Spinal cord (tissue), 10 donors: ENCODE results near the gene UQCC2. TPM values are rescaled to one million over a fixed set of nuclear protein-coding genes. Genes with fewer than 3 reads are reported as not detected.
A peak's percentile ranks its signal among the peaks of the same experiment; 100 is the strongest.

Experiments
- DNase-seq, 6 donors: peaks; one replicate each; pipeline versions ENCODE4 v3.0.0 to v3.0.0-alpha.2; 2013 to 2015; ENCODE audit warnings: low spot score in 6 of 6, low read depth in 4 of 6
- H3K27ac ChIP-seq: one replicate; pipeline ENCODE4 v1.5.1; 2013; ENCODE audit warnings: low read depth, low read length, control low read depth
- H3K27me3 ChIP-seq: one replicate; pipeline ENCODE4 v1.6.1; 2013; ENCODE audit warnings: low read length; ENCODE audit not compliant: control insufficient read depth, insufficient read depth
- H3K36me3 ChIP-seq: one replicate; pipeline ENCODE4 v1.6.1; 2013; ENCODE audit warnings: low read length; ENCODE audit not compliant: control insufficient read depth, insufficient read depth
- H3K4me1 ChIP-seq: one replicate; pipeline ENCODE4 v1.6.1; 2013; ENCODE audit warnings: low read length; ENCODE audit not compliant: control insufficient read depth, insufficient read depth
- H3K4me3 ChIP-seq: one replicate; pipeline ENCODE4 v1.5.1; 2013; ENCODE audit warnings: low read depth, low read length, control low read depth
- H3K9me3 ChIP-seq: one replicate; pipeline ENCODE4 v1.6.1; 2013; ENCODE audit warnings: low read length; ENCODE audit not compliant: control insufficient read depth, insufficient read depth
- WGBS: methylation state at CpG from one replicate; pipeline ENCODE4 v1.1.5; 2013; ENCODE audit warnings: missing lambda C conversion rate; ENCODE audit not compliant: insufficient coverage; 5-methylcytosine and 5-hydroxymethylcytosine counted together
- polyA plus RNA-seq, 2 donors: library from polyadenylated mRNA; unstranded; fragments of 120-200 nt; gene quantifications; one replicate each; pipeline ENCODE4 v1.2.1, GENCODE V29; 2013; ENCODE audit not compliant: insufficient read length in 2 of 2
- total RNA-seq, 2 donors: library from RNA; depleted of rRNA in 1 of 2; stranded (reverse); fragments of 120-200 nt in 1 of 2; fragments of >200 nt in 1 of 2; gene quantifications; one replicate each; pipeline versions ENCODE4 v1.2.3 to v1.2.4, GENCODE V29; 2013 to 2014
- donor health status: healthy.

The UQCC2 gene
- total and polyA plus RNA-seq, 4 donors, result 28.5 to 110 (median 96.4) TPM

GRCh38 chr6:33712914-33713313 lies 1.4 kb upstream of the UQCC2 start:
- Histone ChIP-seq H3K4me1 (peaks cover 27% of the 10 kb centered on the region), H3K9me3 (no peaks in the 10 kb centered on the region), H3K27ac (no peak overlapping the region), H3K36me3 (peaks cover 6% of the 10 kb centered on the region), H3K4me3 (no peak overlapping the region), H3K27me3 (no peaks in the 10 kb centered on the region)
- no peak for DNase-seq
- WGBS, result no CpG with 5 or more reads among the region's 3 CpGs

GRCh38 chr6:33710296-33711121 lies 991 bp downstream of the UQCC2 start:
- H3K9me3 ChIP-seq, result no peaks in the 10 kb centered on the region
- peak overlapping the region; percentile 98 for H3K4me3 ChIP-seq
- H3K4me1 ChIP-seq, result peaks cover 23% of the 10 kb centered on the region
- H3K27me3 ChIP-seq, result no peaks in the 10 kb centered on the region
- H3K27ac ChIP-seq, result no peak overlapping the region
- H3K36me3 ChIP-seq, result peaks cover 10% of the 10 kb centered on the region
- DNase-seq, result no peak
- 95% methylated on average over 12 of the region's 15 CpGs for WGBS

DNA sequence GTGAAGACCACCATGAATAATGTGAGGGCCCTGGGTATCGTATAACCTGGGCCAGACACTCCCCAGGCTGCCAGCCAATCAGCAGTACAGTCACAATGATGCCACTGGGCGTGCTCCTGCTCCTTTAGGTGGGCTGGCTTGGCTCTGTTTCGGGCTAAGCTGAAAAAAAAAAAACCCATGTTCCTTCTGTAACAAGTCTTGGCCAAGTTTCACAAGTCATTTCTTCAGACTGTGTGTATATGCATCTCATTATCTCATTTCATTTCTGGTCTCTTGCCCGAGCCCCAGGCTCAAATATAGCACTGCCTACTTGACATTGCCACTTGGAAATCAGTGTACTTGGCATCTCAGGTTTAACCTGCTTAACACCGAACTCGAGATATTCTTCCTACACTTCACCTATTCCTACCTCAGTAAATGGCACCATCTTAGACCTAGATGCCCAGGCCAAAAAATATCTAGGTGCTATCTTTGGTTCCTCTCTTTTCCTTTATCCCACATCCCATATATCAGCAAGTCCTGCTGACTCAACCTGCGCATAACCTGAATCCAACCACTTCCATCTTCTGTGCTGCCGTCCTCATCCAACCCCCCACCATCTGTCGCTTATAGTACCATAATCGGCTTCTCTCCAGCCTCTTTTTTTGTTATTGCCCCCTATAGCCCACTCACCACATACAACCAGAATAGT lies 1.8 kb downstream of the UQCC2 start:
- DNase-seq, result peak in 1 of 6 donors; percentile 83
- H3K4me1 ChIP-seq, result peaks cover 23% of the 10 kb centered on the region
- no peaks in the 10 kb centered on the region for H3K9me3 ChIP-seq
- peaks cover 10% of the 10 kb centered on the region for H3K36me3 ChIP-seq
- no peak overlapping the region for H3K4me3 ChIP-seq
- no peaks in the 10 kb centered on the region for H3K27me3 ChIP-seq
- 91% methylated on average over 10 of the region's 10 CpGs for WGBS
- H3K27ac ChIP-seq, result no peak overlapping the region

GRCh38 chr6:33708516-33709204 lies 2.8 kb downstream of the UQCC2 start:
- H3K4me1 ChIP-seq, result peaks cover 23% of the 10 kb centered on the region
- H3K36me3 ChIP-seq, result peaks cover 17% of the 10 kb centered on the region
- H3K9me3 ChIP-seq, result no peaks in the 10 kb centered on the region
- no peak for DNase-seq
- no peak overlapping the region for H3K4me3 ChIP-seq
- 97% methylated on average over 10 of the region's 10 CpGs for WGBS
- no peaks in the 10 kb centered on the region for H3K27me3 ChIP-seq
- H3K27ac ChIP-seq, result no peak overlapping the region

- H3K27ac ChIP-seq, result no peak overlapping the region
- H3K4me1 ChIP-seq, result peaks cover 23% of the 10 kb centered on the region
- DNase-seq, result no peak
- WGBS, result no CpG with 5 or more reads among the region's 5 CpGs
- peaks cover 17% of the 10 kb centered on the region for H3K36me3 ChIP-seq
- H3K27me3 ChIP-seq, result no peaks in the 10 kb centered on the region
- no peak overlapping the region for H3K4me3 ChIP-seq
- H3K9me3 ChIP-seq, result no peaks in the 10 kb centered on the region
These were observed 3.7 kb downstream of the UQCC2 start for GRCh38 chr6:33707771-33708170.

- no peak overlapping the region for H3K27ac ChIP-seq
- DNase-seq, result peak in 1 of 6 donors; percentile 89
- peaks cover 17% of the 10 kb centered on the region for H3K36me3 ChIP-seq
- 69% methylated on average over 12 of the region's 16 CpGs for WGBS
- no peaks in the 10 kb centered on the region for H3K27me3 ChIP-seq
- no peak overlapping the region for H3K4me3 ChIP-seq
- no peaks in the 10 kb centered on the region for H3K9me3 ChIP-seq
- peaks cover 17% of the 10 kb centered on the region for H3K4me1 ChIP-seq
These were observed 5.4 kb downstream of the UQCC2 start for GRCh38 chr6:33705955-33706725.

DNA sequence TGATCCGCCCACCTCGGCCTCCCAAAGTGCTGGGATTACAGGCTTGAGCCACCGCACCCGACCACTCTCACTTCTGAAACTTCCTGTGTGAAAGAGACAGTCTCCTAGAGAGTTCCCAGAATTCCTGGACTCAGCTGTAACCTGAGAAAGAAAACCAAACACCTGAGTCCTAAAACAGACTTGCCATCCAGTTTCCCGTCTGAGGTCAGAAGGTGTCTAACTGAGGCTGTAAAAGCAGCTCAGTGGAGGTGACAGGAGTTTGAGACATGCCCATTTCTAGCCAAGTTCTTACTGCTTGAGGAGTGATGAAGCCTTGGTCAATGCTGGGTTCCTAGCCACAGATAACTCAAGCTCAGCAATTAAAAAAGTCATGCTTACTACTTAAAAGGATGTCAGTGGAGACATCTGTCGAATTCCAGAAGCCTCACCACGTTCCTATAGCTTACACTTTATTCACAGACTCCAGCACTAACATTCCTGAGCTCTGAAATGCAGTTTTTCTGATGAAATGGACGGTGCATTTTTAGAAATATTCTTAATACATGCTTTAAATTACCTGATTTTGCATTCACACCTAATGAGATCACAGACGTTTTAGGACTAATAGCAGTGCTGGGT lies 6.1 kb downstream of the UQCC2 start:
- Histone ChIP-seq H3K27me3 (no peaks in the 10 kb centered on the region), H3K27ac (no peak overlapping the region), H3K36me3 (peaks cover 17% of the 10 kb centered on the region), H3K4me3 (no peak overlapping the region), H3K9me3 (no peaks in the 10 kb centered on the region), H3K4me1 (peaks cover 9% of the 10 kb centered on the region)
- DNase-seq, result no peak
- WGBS, result 88% methylated on average over 5 of the region's 9 CpGs

DNA sequence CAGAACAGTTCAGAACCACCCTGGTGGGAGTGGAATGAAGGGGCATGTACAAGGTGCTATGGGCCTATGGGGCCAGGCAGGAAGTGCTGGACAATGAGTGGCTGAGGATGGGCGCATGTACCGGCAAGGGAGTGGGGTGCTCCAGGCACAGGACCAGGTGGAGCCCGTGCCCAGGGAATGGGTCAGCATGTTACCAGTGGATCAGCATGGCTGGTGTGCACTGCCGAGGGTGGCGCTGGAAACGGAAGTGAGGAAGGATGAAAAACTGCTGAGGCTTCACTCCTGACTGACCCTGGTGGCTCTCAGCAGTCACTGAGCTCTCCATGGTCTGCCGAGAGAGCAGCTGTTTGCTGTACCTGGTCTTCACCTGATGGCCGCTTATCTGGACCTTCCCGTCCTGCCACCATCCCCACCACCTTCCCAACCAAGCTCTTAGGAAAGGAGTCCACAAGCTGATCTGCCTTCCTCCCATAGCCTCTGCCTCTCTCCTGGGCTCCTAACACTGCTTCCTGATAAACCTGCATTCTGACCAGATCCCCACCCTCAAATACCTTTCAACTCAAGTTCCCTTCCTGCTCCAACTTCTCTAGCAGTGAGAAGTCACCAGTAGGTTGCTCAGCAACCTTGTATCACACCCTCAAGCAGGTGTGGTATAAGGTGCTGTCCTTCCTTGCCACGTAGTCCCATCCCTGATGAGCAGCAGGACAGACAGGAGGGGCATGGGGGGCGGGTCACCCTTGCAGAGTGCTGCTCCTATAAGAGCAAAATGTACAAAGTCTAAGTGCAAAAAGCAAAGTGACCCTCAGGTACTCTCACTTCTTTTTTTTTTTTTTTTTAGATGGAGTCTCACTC lies 7.1 kb downstream of the UQCC2 start:
- Histone ChIP-seq H3K27ac (no peak overlapping the region), H3K36me3 (peaks cover 17% of the 10 kb centered on the region), H3K4me3 (no peak overlapping the region), H3K27me3 (no peaks in the 10 kb centered on the region), H3K4me1 (peaks cover 5% of the 10 kb centered on the region), H3K9me3 (no peaks in the 10 kb centered on the region)
- 97% methylated on average over 9 of the region's 11 CpGs for WGBS
- no peak for DNase-seq
